Vagina (tissue), 2 donors: ENCODE data around the gene ZNF521.

Source experiments
- POLR2A ChIP-seq, 2 donors: fragments of 450-650 bp; IDR thresholded peaks; one replicate each; pipeline ENCODE4 v1.6.1; 2017; ENCODE audit warnings: antibody characterized with exemption in 2 of 2, mild to moderate bottlenecking in 2 of 2, moderate library complexity in 2 of 2
- TF ChIP-seq, protein P1 (sequence below), 3 experiments: fragments of 450-650 bp in 2 of 3; fragments of 200-600 bp in 1 of 3; sonication (generic) in 1 of 3; IDR thresholded peaks; one replicate each; pipeline ENCODE4 v1.5.1; 2017 to 2019; ENCODE audit warnings: antibody characterized with exemption in 3 of 3, mild to moderate bottlenecking in 2 of 3, moderate library complexity in 2 of 3

GRCh38 chr18:25233528-25234321 lies 118.2 kb downstream of the ZNF521 start:
- TF ChIP-seq, protein P1, sequence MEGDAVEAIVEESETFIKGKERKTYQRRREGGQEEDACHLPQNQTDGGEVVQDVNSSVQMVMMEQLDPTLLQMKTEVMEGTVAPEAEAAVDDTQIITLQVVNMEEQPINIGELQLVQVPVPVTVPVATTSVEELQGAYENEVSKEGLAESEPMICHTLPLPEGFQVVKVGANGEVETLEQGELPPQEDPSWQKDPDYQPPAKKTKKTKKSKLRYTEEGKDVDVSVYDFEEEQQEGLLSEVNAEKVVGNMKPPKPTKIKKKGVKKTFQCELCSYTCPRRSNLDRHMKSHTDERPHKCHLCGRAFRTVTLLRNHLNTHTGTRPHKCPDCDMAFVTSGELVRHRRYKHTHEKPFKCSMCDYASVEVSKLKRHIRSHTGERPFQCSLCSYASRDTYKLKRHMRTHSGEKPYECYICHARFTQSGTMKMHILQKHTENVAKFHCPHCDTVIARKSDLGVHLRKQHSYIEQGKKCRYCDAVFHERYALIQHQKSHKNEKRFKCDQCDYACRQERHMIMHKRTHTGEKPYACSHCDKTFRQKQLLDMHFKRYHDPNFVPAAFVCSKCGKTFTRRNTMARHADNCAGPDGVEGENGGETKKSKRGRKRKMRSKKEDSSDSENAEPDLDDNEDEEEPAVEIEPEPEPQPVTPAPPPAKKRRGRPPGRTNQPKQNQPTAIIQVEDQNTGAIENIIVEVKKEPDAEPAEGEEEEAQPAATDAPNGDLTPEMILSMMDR (IDR thresholded peaks at IDR 0.05) = no peak
- TF ChIP-seq POLR2A (IDR thresholded peaks at IDR 0.05) = no peak
